Measurements from ENCODE around the gene TCEA2.

Gene TCEA2

DNA sequence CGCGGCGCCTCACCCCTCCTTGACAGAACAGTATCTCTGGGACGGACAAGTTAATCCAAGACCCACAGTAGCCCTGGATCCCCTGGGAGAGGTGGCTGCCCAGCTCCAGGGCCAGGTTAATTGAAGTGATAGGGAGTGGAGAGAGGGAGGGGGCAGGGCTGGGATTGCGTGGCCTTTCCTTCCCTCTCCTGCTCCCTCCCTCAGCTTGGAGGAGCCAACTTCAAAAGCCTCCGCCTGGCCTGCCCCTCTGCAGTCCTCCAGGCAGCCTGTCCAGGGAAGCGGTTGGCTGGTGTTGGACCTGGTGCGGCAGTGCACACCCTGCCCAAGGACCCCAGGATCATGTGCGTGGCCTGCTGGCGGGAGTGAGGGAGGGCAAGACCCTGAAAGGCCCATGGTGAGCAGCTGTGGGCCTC, 27.1 kb upstream of the TCEA2 start, which contains the start of gene C20orf204:
Gene C20orf204 (plus strand): TSS at position 250 of the 413 bp plus-strand sequence. CDS start 142 bp downstream, at position 392.
- H3K9me3 Mint-ChIP-seq = no peaks in the 10 kb centered on the region
- no peak within 1 kb of the TSS for H3K27ac Mint-ChIP-seq
- peaks cover 45% of the 10 kb centered on the region for H3K4me1 Mint-ChIP-seq
- peak within 1 kb of the TSS; percentile 40 for H3K4me3 Mint-ChIP-seq
- peaks cover 46% of the 10 kb centered on the region for H3K27me3 Mint-ChIP-seq (ENCODE audit: low read depth, poor library complexity)
- peaks cover 22% of the 10 kb centered on the region for H3K36me3 Mint-ChIP-seq (ENCODE audit: low read depth)
- DNase-seq = no peak
- TF ChIP-seq, protein P1, sequence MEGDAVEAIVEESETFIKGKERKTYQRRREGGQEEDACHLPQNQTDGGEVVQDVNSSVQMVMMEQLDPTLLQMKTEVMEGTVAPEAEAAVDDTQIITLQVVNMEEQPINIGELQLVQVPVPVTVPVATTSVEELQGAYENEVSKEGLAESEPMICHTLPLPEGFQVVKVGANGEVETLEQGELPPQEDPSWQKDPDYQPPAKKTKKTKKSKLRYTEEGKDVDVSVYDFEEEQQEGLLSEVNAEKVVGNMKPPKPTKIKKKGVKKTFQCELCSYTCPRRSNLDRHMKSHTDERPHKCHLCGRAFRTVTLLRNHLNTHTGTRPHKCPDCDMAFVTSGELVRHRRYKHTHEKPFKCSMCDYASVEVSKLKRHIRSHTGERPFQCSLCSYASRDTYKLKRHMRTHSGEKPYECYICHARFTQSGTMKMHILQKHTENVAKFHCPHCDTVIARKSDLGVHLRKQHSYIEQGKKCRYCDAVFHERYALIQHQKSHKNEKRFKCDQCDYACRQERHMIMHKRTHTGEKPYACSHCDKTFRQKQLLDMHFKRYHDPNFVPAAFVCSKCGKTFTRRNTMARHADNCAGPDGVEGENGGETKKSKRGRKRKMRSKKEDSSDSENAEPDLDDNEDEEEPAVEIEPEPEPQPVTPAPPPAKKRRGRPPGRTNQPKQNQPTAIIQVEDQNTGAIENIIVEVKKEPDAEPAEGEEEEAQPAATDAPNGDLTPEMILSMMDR (IDR thresholded peaks at IDR 0.05) = no peak

DNA sequence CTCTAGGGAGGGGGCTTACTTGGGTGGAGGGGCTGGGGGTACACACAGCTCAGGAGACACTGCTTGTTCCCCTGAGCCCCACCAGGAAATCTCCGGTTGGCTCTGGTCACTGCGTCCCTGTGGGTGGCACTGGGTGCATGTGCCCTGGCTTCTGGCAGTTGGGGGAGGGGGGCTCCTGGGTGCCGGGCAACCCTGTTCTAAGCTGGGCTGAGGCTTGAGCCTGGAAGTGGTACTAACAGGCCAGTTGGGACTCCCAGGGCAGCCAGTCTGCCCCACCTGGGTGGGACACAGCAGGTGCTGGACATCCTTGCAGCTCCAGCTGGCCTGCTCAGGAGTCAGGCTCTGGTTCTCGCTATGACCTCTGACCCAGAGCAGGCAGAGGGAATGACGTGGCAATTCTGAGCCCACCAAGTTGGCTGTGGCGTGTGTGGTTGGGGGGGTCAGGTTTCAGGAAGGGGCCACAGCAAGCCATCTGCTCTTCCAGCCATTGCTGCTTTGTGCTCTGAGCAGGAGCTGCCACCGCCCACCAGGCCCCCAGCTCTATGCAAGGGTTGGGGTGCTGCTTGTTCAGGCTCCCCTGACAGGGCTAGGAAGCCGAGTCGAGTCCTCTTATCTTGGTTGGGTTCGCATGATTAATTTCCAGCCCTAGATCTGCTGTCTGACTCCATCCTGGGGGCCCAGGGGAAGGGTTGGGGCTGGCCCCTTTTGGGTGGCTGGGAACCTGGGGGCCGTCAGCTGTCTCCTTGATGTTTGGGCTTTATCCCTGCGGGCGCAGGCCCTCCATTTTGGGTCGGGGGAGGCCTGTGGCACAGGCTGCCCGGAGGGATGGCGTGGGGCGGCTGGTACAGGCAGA, 26.4 kb upstream of the TCEA2 start:
- H3K27ac Mint-ChIP-seq = no peak overlapping the region
- H3K36me3 Mint-ChIP-seq (ENCODE audit: low read depth) = peaks cover 15% of the 10 kb centered on the region
- no peaks in the 10 kb centered on the region for H3K9me3 Mint-ChIP-seq
- peaks cover 45% of the 10 kb centered on the region for H3K4me1 Mint-ChIP-seq
- DNase-seq = no peak
- no peak overlapping the region for H3K4me3 Mint-ChIP-seq
- peaks cover 53% of the 10 kb centered on the region for H3K27me3 Mint-ChIP-seq (ENCODE audit: low read depth, poor library complexity)
- TF ChIP-seq, protein P1 (IDR thresholded peaks at IDR 0.05) = no peak

DNA sequence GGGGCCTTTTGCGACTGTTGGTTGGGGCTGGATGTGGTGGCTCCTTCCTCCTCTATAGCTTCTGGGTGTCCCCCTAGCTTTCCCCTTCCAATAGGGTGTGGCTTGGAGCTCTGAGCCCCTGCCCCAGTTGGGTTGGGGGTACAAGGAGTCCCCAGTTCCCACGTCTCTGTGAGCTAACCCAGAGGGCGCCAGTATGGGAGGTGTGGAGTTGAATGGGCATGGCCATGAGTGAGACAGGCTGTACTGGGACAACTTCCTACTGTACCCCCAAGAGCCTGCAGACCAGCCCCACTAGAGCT, 25.9 kb upstream of the TCEA2 start:
- Mint-ChIP-seq H3K36me3 (ENCODE audit: low read depth) (peaks cover 13% of the 10 kb centered on the region), H3K27ac (no peak overlapping the region), H3K4me1 (peaks cover 45% of the 10 kb centered on the region), H3K27me3 (ENCODE audit: low read depth, poor library complexity) (peaks cover 59% of the 10 kb centered on the region), H3K9me3 (no peaks in the 10 kb centered on the region), H3K4me3 (no peak overlapping the region)
- no peak for DNase-seq
- TF ChIP-seq, protein P1 (IDR thresholded peaks at IDR 0.05) = no peak

DNA sequence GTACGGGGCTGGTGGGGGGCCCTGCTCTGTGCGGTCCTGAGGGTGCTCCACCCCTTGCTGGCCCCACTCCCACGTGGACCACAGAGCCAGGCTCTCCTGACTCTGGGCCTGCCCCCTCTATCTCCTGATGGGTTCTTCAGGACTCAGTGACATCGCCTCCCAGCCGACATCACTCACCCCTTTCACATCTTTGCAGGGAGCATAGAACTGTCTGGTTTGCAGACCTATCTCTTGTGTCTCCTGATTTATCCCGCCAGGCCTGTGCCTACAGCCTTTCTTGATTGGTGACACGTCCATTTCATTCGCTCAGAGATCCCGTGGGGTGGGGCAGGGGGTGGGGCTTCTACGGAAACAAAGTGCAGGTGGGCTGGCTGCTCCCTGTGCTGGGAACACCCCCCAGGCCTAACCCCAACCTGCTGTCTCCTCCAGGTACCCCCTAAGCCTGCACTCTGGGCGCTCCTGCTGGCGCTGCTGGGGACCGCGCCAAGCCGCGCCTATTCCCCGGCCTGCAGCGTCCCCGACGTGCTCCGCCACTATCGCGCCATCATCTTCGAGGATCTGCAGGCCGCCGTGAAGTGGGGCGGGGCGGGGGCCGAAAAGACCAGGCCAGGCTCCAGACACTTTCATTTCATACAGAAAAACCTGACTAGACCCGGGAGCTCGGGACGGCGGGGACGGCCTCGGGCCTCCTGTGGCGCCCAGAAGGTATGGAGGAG, 25.3 kb upstream of the TCEA2 start:
- Mint-ChIP-seq H3K4me3 (peak overlapping the region; percentile 53), H3K4me1 (peaks cover 45% of the 10 kb centered on the region), H3K9me3 (no peaks in the 10 kb centered on the region), H3K27me3 (ENCODE audit: low read depth, poor library complexity) (peaks cover 61% of the 10 kb centered on the region), H3K36me3 (ENCODE audit: low read depth) (peaks cover 13% of the 10 kb centered on the region), H3K27ac (no peak overlapping the region)
- TF ChIP-seq, protein P1 (IDR thresholded peaks at IDR 0.05) = no peak
- DNase-seq = no peak

DNA sequence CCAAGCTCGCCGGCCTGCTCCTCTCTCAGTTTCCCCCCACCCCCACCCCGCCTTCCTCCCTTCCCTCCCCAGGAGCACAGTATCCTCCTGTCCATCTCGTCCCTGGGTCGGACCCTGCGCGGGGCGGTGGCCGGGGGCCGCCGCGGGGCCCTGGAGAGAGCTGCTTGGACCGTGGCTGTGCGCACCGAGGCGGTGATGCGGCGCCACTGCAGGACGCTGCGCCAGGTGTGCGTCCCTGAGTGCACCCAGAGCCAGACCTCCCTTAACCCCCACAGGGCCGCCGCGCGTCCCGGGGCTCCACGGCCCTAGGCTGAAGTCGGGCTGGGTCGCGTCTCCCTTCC, 24.8 kb upstream of the TCEA2 start:
- Mint-ChIP-seq H3K27me3 (ENCODE audit: low read depth, poor library complexity) (peaks cover 65% of the 10 kb centered on the region), H3K27ac (no peak overlapping the region), H3K4me1 (peaks cover 45% of the 10 kb centered on the region), H3K9me3 (no peaks in the 10 kb centered on the region), H3K36me3 (ENCODE audit: low read depth) (peaks cover 13% of the 10 kb centered on the region), H3K4me3 (no peak overlapping the region)
- DNase-seq = no peak
- TF ChIP-seq, protein P1 (IDR thresholded peaks at IDR 0.05) = no peak

All from nephron progenitor cell (in vitro differentiated cells).